Bronchial epithelial cell (primary cell): ENCODE results near the gene RD3L. TPM values are rescaled to one million over a fixed set of nuclear protein-coding genes. Genes with fewer than 3 reads are reported as not detected.

Experiments used
- DNase-seq: peaks from one replicate; pipeline ENCODE4 v3.0.0-alpha.2; 2010; ENCODE audit warnings: low read depth
- FAIRE-seq: peaks from 2 replicates; lab custom pipeline; 2011; peaks lifted over from hg19 to GRCh38; lab: Jason Lieb, UNC
- H3K27me3 ChIP-seq: 2 replicates; pipeline ENCODE4 v1.5.1; 2011; ENCODE audit warnings: low read length; ENCODE audit not compliant: control insufficient read depth, insufficient read depth
- H3K36me3 ChIP-seq: 2 replicates; pipeline ENCODE4 v1.5.1; 2011; ENCODE audit warnings: low read length; ENCODE audit not compliant: control insufficient read depth, insufficient read depth
- H3K4me3 ChIP-seq: 2 replicates; pipeline ENCODE4 v1.5.1; 2011; ENCODE audit warnings: mild to moderate bottlenecking, low read depth, low read length, control low read depth
- total RNA-seq: library from RNA; depleted of rRNA; stranded (reverse); fragments of >200 nt; gene quantifications from 2 replicates; pipeline ENCODE4 v1.2.1, GENCODE V29; 2014
- TF ChIP-seq, protein P1 (sequence below): IDR thresholded peaks from 2 replicates; pipeline ENCODE4 v1.5.1; 2011; ENCODE audit warnings: mild to moderate bottlenecking, moderate library complexity, low read length, control low read depth, inconsistent platforms; ENCODE audit not compliant: insufficient read depth, severe bottlenecking

RD3L gene
- total RNA-seq, 1 donor from 2014 or later, result not detected

DNA sequence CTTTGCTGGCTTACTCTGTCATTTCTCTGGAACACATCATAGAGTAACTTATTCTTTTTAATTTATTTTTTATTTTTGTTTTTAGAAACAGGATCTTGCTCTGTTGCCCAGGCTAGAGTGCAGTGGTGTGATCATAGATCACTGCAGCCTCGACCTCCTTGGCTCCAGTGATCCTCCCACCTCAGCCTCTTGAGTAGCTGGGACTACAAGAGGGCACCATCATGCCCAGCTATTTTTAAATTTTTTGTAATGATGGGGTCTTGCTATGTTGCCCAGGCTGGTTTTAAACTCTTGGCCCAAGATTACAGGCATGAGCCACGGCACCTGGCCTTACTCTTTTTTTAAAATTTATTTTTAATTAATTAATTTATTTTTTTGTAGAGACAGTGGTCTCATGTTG, 32.2 kb upstream of the RD3L start:
- FAIRE-seq, result no peak
- Histone ChIP-seq H3K27me3 (no peaks in the 10 kb centered on the region), H3K36me3 (no peaks in the 10 kb centered on the region), H3K4me3 (no peak overlapping the region)
- TF ChIP-seq, protein P1, sequence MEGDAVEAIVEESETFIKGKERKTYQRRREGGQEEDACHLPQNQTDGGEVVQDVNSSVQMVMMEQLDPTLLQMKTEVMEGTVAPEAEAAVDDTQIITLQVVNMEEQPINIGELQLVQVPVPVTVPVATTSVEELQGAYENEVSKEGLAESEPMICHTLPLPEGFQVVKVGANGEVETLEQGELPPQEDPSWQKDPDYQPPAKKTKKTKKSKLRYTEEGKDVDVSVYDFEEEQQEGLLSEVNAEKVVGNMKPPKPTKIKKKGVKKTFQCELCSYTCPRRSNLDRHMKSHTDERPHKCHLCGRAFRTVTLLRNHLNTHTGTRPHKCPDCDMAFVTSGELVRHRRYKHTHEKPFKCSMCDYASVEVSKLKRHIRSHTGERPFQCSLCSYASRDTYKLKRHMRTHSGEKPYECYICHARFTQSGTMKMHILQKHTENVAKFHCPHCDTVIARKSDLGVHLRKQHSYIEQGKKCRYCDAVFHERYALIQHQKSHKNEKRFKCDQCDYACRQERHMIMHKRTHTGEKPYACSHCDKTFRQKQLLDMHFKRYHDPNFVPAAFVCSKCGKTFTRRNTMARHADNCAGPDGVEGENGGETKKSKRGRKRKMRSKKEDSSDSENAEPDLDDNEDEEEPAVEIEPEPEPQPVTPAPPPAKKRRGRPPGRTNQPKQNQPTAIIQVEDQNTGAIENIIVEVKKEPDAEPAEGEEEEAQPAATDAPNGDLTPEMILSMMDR, result no peak
- DNase-seq, result no peak

DNA sequence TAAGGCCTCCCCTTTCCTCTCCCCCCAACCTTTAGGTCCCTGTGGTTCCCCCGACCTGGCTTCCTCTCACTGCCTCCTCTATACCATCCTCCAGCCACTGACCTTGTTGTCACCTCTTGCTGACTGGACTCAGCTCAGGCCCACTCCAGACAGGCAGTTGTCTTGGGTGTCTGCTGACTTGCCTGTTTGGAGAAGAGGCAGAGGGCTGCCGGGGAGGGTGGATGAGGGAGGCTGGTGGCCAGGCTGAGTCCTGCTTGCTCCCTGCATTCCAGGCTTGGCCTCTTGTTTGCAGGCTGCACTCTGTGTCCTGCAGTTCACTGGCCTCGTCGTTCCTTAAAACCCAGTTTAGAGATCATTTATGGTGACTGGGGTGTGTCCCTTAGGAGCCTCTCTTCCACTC, 31.0 kb upstream of the RD3L start:
- Histone ChIP-seq H3K4me3 (no peak overlapping the region), H3K36me3 (no peaks in the 10 kb centered on the region), H3K27me3 (no peaks in the 10 kb centered on the region)
- DNase-seq (no peak), FAIRE-seq (no peak)
- TF ChIP-seq, protein P1, result no peak

DNA sequence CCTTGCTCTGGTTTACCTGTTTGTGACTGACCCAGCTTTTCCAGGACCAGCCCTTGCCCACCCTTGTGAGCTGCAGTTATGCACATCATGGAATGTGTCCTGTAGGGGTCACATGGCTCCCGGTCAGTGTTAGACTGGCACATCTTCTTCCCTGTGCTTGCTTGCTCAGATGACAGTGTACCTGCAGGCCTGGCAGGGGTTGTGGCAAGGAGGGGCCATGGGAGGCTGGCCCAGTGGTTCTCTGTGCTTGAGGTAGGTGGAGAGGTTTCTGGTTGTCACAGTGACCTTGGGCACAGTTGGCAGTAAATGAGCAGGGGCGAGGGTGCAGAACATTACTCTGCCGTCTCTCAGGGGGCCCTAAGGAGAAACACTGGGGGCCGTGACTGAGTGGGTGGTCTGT, 27.6 kb upstream of the RD3L start:
- FAIRE-seq (no peak), DNase-seq (no peak)
- TF ChIP-seq, protein P1, result no peak
- Histone ChIP-seq H3K36me3 (no peaks in the 10 kb centered on the region), H3K4me3 (no peak overlapping the region), H3K27me3 (no peaks in the 10 kb centered on the region)

DNA sequence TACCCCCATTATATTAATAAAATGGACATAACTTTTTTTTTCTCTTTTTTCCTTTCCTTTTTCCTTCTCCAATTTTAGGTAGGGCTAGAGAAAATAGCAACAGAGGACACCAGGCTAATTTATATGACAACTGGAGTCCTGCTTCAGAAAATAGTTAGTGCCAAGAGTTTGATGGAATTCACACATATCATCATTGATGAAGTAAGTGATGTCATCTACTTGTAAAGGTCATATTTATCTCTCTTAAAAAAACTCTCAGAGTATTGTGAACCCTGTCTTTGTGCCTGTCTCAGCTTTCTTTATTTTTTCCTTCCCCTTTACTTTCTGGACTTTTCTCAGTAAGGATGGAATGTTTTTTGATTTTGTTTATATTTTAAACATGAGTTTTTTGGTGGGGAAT, 24.3 kb upstream of the RD3L start:
- no peak for FAIRE-seq
- no peaks in the 10 kb centered on the region for H3K27me3 ChIP-seq
- H3K4me3 ChIP-seq, result no peak overlapping the region
- H3K36me3 ChIP-seq, result no peaks in the 10 kb centered on the region
- TF ChIP-seq, protein P1, result no peak
- no peak for DNase-seq

DNA sequence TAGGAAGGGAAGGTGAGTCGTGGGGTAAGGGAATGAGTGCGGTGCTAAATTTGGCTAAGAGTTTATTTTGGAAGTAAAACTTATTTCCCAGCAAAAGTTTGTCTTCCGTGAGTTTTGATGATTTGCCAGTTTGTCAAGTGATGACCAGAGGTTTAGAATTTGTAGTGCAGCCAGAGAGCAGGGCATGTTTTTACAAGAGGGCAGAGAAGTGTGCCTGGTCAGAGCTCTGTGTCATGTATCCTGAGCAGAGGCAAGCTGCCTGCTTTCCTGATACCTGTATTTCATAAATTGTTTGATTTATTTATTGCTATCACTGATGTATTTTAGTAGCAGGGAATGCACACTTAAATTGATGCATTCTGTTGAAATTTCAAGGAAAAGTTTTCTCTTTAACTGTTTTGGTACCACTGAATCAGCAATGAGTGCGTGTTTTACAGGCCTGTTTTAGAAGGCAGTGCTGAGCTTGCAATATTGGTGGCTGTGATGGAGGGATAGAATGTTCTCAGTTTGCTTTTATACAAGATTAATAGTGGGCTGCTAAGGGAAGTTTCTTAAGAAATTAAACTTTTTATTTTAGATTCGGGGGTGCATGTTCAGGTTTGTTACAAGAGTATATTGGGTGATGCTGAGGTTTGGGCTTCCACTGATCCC, 19.7 kb upstream of the RD3L start:
- no peaks in the 10 kb centered on the region for H3K27me3 ChIP-seq
- FAIRE-seq (no peak), DNase-seq (peak; percentile 40)
- TF ChIP-seq, protein P1, result no peak
- no peaks in the 10 kb centered on the region for H3K36me3 ChIP-seq
- no peak overlapping the region for H3K4me3 ChIP-seq
